ENCODE data around the gene PCDHGA5. TPM values are rescaled to one million over a fixed set of nuclear protein-coding genes. Genes with fewer than 3 reads are reported as not detected.

PCDHGA5 gene
- total RNA-seq (2022; extraction: Qiagen RNA extraction) = 0.09 to 0.17 TPM (median 0.14 TPM) in 5 replicates

DNA sequence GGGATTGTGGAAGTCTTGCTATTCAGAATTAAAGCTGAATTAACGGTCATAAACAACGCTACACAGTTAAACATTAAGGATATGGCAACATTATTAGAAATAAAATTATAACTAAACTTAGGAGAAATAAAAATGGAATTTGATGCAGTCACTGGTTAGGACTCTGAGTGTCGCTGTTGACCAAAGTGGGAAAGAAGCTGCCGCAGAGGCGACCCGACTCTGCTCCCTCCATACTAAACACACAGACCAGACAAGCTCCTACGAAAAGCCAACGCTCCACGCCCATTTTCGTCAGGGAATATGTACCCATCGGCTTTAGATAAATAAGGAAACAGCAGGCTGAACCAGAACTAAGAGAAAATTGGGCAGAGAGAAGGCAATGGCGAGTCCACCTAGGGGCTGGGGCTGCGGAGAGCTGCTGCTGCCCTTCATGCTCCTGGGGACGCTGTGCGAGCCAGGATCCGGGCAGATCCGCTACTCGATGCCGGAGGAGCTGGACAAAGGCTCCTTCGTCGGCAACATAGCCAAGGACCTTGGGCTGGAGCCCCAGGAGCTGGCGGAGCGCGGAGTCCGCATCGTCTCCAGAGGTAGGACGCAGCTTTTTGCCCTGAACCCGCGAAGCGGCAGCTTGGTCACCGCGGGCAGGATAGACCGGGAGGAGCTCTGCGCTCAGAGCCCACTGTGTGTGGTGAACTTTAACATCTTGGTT, at the start of gene PCDHGA5:
Gene PCDHGA5 (plus strand): TSS at position 211 of the 709 bp plus-strand sequence. CDS start 169 bp downstream, at position 380.

DNA sequence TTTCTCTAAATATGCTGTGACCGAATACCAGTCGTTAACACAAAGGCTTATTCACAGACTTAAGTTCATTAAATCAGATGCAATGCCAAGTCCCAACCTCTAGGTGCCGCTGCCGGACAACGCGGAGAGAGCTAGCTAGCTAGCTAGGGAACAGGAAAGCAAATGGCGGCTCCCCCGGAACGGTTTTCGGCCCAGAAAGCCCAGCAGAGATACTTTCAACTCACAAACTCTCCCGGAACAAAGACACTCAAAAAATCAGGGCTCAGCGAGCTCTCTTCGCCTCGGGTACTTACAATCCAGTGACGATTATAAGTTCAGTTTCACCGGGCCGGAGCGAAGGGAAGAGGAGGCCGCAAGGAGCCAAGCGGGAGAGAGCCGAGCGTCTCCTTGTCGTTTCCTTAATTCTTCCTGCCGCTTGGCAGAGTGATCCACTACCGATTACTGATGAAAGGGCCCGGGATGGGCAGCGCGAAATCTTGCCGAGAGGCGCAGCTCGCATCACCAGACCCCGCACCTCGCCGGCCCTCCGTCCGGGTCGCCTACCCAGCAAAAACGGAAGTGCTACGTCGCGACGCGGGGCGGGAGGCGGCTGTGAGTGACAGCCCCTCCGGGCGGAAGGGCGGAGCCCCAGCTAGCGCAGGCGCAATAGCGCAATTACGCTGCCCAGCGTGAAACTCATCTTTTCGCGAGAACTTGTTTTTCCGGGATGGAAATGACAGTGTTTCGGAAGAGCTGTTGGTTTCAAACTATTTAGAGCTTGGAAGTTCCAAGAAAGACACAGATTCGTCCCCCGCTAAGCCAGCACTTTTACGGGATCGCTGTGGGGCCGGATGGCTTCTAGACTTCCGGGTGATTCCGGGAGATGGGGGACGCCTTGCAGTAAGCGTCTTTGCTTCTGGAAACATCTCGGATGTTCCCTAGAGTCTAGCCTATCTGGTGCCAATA, 43.5 kb upstream of the PCDHGA5 start, which contains the start of gene TAF7:
Gene TAF7 (minus strand): TSS at position 560 of the 945 bp plus-strand sequence. CDS start 740 bp downstream, outside the sequence.

DNA sequence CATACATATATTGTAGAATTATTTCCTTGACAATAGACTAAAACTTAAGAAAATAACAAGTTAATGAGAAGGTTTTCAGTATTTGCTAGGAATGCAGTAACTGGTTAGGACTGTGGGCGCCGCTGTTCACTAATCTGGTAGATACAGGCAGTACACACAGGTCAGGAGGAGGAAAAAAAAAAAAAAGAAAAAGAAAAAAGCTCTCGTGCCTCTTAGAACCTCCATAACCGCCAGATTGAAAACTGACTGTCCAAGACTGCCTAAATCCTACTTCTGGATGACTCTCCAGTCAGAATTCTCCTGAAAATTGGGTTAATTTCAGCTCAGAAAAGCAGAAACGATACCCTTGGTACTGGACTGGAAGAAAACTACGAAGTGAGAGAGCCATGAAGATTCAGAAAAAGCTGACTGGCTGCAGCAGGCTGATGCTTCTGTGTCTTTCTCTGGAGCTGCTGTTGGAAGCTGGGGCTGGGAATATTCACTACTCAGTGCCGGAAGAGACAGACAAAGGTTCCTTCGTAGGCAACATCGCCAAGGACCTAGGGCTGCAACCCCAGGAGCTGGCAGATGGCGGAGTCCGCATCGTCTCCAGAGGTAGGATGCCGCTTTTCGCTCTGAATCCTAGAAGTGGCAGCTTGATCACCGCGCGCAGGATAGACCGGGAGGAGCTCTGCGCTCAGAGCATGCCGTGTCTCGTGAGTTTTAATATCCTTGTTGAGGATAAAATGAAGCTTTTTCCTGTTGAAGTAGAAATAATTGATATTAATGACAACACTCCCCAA, 33.5 kb upstream of the PCDHGA5 start, which contains the start of gene PCDHGA1:
Gene PCDHGA1 (plus strand): TSS at position 216 of the 782 bp plus-strand sequence.

DNA sequence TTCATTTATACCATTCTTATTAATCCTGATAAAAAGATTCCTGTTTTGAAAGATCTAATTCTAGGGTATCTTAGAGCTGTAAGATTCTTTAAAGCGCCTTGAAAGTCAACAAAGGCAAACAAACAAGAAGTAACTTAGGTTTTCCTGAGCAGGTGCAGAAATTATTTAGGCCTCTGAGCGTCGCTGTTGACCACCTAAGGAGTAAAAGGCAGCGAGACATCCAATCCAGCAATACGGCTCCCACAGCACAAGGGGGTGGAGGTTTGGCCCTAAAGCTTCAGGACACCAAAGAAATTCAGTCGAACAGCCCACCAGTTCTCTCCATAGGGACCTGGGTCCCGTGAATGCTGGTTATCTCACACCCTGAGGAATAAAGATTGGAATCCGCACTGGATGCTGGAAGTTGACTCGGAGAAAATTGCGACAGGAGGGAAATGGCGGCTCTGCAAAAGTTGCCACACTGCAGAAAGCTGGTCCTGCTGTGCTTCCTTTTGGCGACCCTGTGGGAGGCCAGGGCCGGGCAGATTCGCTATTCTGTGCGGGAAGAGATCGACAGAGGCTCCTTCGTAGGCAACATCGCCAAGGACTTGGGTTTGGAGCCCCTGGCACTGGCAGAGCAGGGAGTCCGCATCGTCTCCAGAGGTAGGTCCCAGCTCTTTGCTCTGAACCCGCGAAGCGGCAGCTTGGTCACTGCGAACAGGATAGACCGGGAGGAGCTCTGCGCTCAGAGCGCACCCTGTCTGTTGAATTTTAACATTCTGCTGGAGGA, 25.2 kb upstream of the PCDHGA5 start, which contains the start of gene PCDHGA2:
Gene PCDHGA2 (plus strand): TSS at position 223 of the 769 bp plus-strand sequence.

DNA sequence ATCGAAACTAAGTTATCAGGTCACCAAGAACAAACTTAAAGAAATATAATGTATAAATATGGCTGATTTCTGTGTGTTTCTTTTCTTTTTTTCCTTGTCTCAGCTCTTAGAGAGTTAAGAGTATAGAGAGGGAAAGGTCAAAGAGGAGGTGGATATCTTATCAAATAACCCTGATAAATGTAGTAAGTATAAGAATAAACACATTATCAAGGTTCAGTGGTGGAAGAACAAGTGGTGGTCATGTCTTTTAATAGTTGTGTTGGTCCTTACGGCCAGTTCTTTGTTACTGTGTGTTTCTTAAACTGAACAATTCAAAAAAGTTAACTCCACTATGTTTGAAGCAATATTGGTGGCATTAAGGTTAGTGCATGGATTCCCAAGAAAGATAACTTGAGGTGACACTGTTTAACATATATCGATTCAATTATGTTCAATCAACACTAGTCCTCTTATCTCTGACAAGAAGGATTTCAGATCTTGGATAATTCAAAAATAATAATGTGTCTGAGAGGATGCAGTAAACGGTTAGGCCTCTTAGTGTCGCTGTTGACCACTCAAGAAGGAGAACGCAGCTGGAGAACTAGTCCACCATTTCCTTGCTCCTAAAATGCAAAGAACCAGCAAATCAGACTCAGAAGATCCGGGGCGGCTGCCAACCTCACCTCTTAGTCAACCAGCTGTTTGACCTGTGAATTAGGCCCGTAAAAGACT, 20.6 kb upstream of the PCDHGA5 start, which contains the start of gene PCDHGA3:
Gene PCDHGA3 (plus strand): TSS at position 588 of the 711 bp plus-strand sequence. CDS start 205 bp downstream, outside the sequence.

DNA sequence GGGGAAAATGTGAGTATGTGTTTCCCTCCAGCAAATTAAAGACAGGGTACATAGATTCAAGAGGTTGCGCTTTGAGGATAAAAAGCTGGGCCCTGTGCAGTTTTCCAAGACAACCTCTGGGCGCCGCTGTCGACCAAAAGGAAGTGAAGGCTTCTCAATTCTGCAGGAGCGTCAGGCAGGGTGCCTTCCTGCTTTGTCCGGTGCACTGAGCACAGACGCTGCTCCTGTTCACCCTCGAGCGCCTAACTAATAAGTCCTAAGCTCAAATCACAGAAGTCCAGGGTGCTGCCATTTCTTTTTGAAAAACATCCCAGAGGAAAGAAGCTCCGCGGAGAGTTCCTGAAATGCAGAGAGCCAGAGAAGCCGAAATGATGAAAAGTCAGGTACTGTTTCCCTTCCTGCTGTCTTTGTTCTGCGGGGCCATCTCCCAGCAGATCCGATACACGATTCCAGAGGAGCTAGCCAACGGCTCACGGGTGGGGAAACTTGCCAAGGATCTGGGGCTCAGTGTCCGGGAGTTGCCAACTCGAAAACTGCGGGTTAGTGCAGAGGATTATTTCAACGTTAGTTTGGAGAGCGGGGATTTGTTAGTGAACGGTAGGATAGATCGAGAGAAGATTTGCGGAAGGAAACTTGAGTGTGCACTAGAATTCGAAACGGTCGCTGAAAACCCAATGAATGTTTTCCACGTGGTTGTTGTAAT, 13.9 kb upstream of the PCDHGA5 start, which contains the start of gene PCDHGB1:
Gene PCDHGB1 (plus strand): TSS at position 183 of the 703 bp plus-strand sequence. CDS start 162 bp downstream, at position 345.

GRCh38 chr5:141354900-141355469, 9.0 kb upstream of the PCDHGA5 start, which contains the start of gene PCDHGA4:
Gene PCDHGA4, plus strand, starts transcription at chr5:141355021. Its CDS starts 87 bp downstream, at chr5:141355108.

GRCh38 chr5:141359790-141360426, 4.1 kb upstream of the PCDHGA5 start, which contains the start of gene PCDHGB2:
Gene PCDHGB2, plus strand, starts transcription at chr5:141359994. Its CDS starts 142 bp downstream, at chr5:141360136.

GRCh38 chr5:141369994-141370848, 6.3 kb downstream of the PCDHGA5 start, which contains the start of gene PCDHGB3:
Gene PCDHGB3, plus strand, starts transcription at chr5:141370242. Its CDS starts 153 bp downstream, at chr5:141370395.

GRCh38 chr5:141373673-141374317, 9.8 kb downstream of the PCDHGA5 start, which contains the start of gene PCDHGA6:
Gene PCDHGA6, plus strand, starts transcription at chr5:141373891. Its CDS starts 193 bp downstream, at chr5:141374084.

GRCh38 chr5:141382469-141383294, 18.7 kb downstream of the PCDHGA5 start, which contains the start of gene PCDHGA7:
Gene PCDHGA7, plus strand, starts transcription at chr5:141382742. Its CDS starts 158 bp downstream, at chr5:141382900.

GRCh38 chr5:141387557-141388311, 23.8 kb downstream of the PCDHGA5 start, which contains the start of gene PCDHGB4:
Gene PCDHGB4, plus strand, starts transcription at chr5:141387698. Its CDS starts 187 bp downstream, at chr5:141387885.

GRCh38 chr5:141392429-141393198, 28.7 kb downstream of the PCDHGA5 start, which contains the start of gene PCDHGA8:
Gene PCDHGA8, plus strand, starts transcription at chr5:141392633. Its CDS starts 181 bp downstream, at chr5:141392814.

All from A549 treated with Mapracorat at 1 μM for 4 hours (cell line).